DMS153 treated with DMSO at 0.1 percent for 48 hours (cell line): Measurements from ENCODE around the gene DDAH1.

Experiments
- DNase-seq: peaks from one replicate; lab custom pipeline; 2025; ENCODE audit not compliant: unreplicated experiment; lab: John Stamatoyannopoulos, UW

The DDAH1 gene

GRCh38 chr1:85397490-85398032, 67.4 kb downstream of the DDAH1 start:
- DNase-seq: no peak

GRCh38 chr1:85396194-85396593, 68.8 kb downstream of the DDAH1 start:
- DNase-seq: no peak

- no peak for DNase-seq
These were observed 70.8 kb downstream of the DDAH1 start for GRCh38 chr1:85394130-85394529.

- DNase-seq: no peak
These were observed 71.5 kb downstream of the DDAH1 start for GRCh38 chr1:85393490-85393889.

- no peak for DNase-seq
These were observed 76.5 kb downstream of the DDAH1 start for GRCh38 chr1:85388416-85388815.

- no peak for DNase-seq
These were observed 77.2 kb downstream of the DDAH1 start for GRCh38 chr1:85387781-85388180.

- DNase-seq: no peak
These were observed 78.8 kb downstream of the DDAH1 start for GRCh38 chr1:85386068-85386722.

- no peak for DNase-seq
These were observed 85.5 kb downstream of the DDAH1 start for GRCh38 chr1:85379203-85380136.

GRCh38 chr1:85378534-85378933, 86.4 kb downstream of the DDAH1 start:
- DNase-seq: no peak

GRCh38 chr1:85376356-85376755, 88.6 kb downstream of the DDAH1 start:
- no peak for DNase-seq

GRCh38 chr1:85375493-85375892, 89.5 kb downstream of the DDAH1 start:
- DNase-seq: no peak

- DNase-seq: no peak
These were observed 90.8 kb downstream of the DDAH1 start for GRCh38 chr1:85374160-85374559.

- no peak for DNase-seq
These were observed 91.6 kb downstream of the DDAH1 start for GRCh38 chr1:85373378-85373708.

- DNase-seq: no peak
These were observed 92.1 kb downstream of the DDAH1 start for GRCh38 chr1:85372683-85373377.

- DNase-seq: no peak
These were observed 93.9 kb downstream of the DDAH1 start for GRCh38 chr1:85371021-85371420.

GRCh38 chr1:85368073-85368770, 96.7 kb downstream of the DDAH1 start:
- no peak for DNase-seq

- DNase-seq: no peak
These were observed 98.4 kb downstream of the DDAH1 start for GRCh38 chr1:85366391-85367170.

- no peak for DNase-seq
These were observed 99.1 kb downstream of the DDAH1 start for GRCh38 chr1:85365851-85366250.

- DNase-seq: no peak
These were observed 101.4 kb downstream of the DDAH1 start for GRCh38 chr1:85363521-85363920.

- DNase-seq: no peak
These were observed 101.9 kb downstream of the DDAH1 start for GRCh38 chr1:85363092-85363491.
